Neuron (in vitro differentiated cells): Measurements from ENCODE around the gene PSMB11.

Experiments
- H2AFZ ChIP-seq: one replicate; pipeline ENCODE4 v1.6.1; 2013; ENCODE audit warnings: low read depth, mild to moderate bottlenecking, inconsistent platforms, low read length, moderate library complexity
- H3K27me3 ChIP-seq: one replicate; pipeline ENCODE4 v1.6.1; 2013; ENCODE audit warnings: low read length; ENCODE audit not compliant: insufficient read depth
- H3K36me3 ChIP-seq: one replicate; pipeline ENCODE4 v1.6.1; 2013; ENCODE audit warnings: low read length; ENCODE audit not compliant: insufficient read depth
- H3K4me1 ChIP-seq: one replicate; pipeline ENCODE4 v1.6.1; 2013; ENCODE audit warnings: low read length; ENCODE audit not compliant: insufficient read depth
- H3K4me3 ChIP-seq: 2 replicates; pipeline ENCODE4 v1.5.1; 2013; ENCODE audit warnings: mild to moderate bottlenecking, low read length, moderate library complexity
- H3K9me3 ChIP-seq: one replicate; pipeline ENCODE4 v1.6.1; 2013; ENCODE audit warnings: low read length

PSMB11 gene

DNA sequence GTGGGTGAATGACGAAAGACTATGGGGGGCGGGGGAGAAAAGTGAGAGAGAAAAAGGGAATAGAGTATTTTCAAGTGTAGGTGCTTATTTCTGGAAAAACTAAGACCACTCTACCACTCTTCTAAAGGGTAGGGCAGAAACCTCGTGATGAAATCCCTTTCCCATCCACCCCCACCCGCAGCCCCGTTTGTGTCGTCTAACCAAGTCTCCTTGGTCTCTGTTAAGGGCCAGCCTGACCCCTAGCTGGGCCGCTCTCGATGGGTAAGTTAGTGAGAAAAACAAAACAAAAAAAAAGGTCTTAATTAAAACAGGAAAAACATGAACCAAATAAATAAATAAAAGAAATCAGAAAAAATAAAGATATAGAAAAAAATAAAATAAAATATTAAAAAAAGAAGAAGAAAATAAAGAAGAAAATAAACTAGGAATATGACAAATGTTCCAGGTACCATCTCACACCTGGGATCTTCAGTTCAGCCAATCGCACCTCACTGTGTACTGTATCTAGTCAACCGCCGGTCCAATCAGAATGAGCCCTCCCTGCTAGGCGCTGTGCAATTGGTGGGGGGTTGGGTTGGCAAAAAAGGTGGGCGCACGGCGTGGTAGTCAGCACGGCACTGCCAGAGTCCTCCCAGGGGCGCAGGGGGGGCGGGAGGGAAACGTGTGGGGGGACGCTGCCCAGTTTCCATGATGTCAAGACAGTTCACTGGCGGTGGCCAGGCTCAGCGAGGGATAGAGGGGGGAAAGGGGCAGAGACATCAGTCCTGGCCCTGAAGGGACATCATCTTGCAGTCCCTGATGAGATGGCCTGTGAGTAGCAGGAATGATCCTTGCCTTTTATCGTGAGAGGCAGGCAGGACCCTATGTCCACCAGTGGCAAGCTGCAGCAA, 25.1 kb downstream of the PSMB11 start:
- H3K9me3 ChIP-seq = no peaks in the 10 kb centered on the region
- H3K27me3 ChIP-seq = no peaks in the 10 kb centered on the region
- peaks cover 69% of the 10 kb centered on the region for H3K36me3 ChIP-seq
- H3K4me3 ChIP-seq = no peak overlapping the region
- peaks cover 32% of the 10 kb centered on the region for H3K4me1 ChIP-seq
- no peak overlapping the region for H2AFZ ChIP-seq

DNA sequence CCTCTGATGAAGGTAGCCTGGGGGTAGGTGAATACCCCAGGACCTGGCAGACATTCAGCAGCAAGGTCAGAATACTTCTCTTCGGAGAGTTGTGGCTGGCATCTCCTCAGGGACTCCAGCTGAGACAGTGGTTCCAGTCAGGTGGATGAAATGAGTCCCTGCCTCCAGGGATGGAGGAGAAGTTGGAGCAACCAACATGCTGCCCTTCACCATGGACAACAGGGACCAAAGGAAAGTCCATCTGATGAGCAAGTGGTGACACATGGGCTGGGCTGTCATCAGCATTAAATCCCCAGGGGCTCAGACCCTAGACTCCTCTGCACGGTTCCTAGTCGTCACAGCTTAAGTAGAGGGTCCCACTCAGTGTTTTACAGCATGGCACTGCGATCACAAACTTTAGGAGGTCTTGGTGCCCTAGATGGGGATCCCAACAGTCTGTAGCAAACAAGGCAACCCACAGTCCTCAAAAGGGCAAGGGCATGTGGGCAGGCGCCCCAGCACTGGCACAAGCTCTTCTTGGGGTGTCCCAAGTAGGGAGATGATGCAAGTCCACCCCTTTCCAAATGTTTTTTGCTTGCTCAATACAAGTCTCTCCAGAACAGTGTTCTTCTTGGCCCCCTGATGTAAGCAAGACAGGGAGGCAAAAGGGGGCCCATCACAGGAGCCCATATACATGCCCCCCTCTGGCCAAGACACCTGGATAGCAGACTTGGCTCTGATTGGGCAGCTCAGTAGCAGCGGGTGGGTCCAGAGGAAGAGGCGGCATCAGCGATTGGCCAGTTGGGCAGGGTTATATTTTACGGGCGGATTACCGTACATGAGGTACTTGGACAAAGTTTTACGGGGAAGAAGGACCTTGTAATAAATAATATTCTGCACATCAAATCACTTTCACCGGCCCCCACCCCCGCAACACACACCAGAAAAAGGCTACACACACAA, 26.1 kb downstream of the PSMB11 start:
- peak overlapping the region; percentile 28 for H3K4me3 ChIP-seq
- peaks cover 67% of the 10 kb centered on the region for H3K36me3 ChIP-seq
- no peak overlapping the region for H2AFZ ChIP-seq
- H3K9me3 ChIP-seq = no peaks in the 10 kb centered on the region
- no peaks in the 10 kb centered on the region for H3K27me3 ChIP-seq
- H3K4me1 ChIP-seq = peaks cover 35% of the 10 kb centered on the region

DNA sequence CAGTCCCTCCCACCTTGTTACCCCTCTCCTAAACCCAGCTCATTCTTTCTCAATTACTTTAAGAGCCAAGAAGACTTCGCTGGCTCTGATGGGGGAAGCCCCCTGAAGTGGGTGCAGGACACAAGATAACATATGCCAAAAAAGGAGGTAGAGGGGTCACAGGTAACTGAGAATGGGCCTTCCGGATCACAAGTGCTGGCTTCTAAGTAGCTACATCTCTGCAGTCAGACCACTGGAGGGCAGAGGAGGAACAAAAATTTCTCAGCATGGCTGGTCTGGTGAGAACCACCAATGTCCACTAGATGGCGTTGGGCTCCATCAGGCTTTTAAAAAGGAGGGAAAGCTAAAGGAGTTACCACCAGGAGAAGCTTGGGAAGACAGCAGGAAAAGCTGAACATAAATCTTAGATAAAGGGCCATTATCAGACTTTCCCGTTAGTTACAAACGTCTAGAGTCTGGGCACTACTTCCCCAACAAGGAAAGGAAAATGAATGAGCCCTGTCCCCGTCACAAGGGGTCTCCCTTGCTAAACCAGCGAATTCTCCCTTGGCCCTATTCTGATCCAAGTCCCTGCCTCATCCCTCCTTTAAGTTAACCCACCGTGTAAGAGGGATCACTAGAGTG, 26.9 kb downstream of the PSMB11 start:
- Histone ChIP-seq H3K4me1 (peaks cover 35% of the 10 kb centered on the region), H2AFZ (no peak overlapping the region), H3K36me3 (peaks cover 59% of the 10 kb centered on the region), H3K9me3 (no peaks in the 10 kb centered on the region), H3K27me3 (no peaks in the 10 kb centered on the region), H3K4me3 (peak overlapping the region; percentile 28)

DNA sequence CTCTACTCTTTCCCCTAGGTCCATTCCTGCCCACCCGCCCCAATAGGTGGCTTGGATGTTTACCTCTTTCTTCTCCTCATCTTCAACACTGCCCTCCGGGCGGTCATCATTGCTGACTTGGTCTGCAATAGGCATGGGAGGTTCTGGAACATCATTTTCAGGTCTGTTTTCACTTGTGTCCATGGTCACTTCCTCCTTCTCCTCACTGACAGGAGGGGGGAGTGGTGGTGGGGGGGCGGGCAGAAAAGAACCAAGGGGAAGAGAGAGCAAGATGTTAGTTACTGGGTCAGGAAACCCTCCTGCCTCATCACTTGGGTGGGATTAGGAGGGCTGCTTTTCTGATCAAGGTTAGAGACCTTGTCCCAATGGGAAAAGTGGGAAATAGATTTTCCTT, 27.4 kb downstream of the PSMB11 start:
- Histone ChIP-seq H3K4me1 (peaks cover 35% of the 10 kb centered on the region), H3K27me3 (no peaks in the 10 kb centered on the region), H3K36me3 (peaks cover 55% of the 10 kb centered on the region), H3K4me3 (peak overlapping the region; percentile 21), H3K9me3 (no peaks in the 10 kb centered on the region), H2AFZ (no peak overlapping the region)

DNA sequence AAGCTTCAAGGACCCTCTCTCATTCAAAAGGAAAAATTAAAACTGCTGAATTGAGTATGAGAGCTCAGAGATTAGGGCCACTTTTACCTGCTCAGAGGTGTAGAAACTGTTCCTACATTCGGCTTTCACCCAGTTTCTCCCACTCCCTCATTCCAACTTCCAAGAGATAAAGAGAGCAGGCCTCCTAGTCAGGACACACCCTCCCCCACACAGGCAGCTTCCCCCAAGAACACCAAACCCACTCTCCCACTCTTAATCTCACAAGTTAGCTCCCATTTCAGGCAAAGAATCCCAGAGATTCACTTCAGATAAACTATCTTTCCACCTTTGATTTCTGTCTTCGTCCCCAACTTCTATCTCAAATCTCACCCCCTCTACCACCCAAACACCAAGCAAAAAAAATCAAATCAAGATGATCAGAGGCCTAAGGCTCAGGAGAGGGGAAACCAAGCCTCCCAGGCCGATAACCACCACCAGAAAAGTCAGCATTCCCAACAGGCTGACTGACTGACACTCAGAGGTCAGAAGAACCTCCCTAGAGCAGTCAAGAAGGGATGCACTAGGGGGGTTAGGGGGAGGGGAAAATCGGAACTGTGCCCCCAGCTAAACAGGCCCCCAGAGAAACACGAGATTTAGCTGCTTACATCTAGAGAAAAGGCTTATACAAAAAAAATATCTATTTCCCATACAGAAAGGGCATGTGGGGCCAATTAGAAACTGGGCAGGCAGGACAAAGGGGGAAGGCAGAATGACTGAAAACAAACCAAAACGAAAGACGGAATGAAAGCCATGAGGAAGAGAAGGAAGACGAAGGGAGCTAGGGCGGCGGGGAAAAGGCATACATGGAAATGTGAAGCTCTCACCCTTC, 28.5 kb downstream of the PSMB11 start:
- Histone ChIP-seq H3K27me3 (no peaks in the 10 kb centered on the region), H2AFZ (no peak overlapping the region), H3K4me3 (peak overlapping the region; percentile 93), H3K9me3 (no peaks in the 10 kb centered on the region), H3K36me3 (peaks cover 56% of the 10 kb centered on the region), H3K4me1 (peaks cover 35% of the 10 kb centered on the region)

DNA sequence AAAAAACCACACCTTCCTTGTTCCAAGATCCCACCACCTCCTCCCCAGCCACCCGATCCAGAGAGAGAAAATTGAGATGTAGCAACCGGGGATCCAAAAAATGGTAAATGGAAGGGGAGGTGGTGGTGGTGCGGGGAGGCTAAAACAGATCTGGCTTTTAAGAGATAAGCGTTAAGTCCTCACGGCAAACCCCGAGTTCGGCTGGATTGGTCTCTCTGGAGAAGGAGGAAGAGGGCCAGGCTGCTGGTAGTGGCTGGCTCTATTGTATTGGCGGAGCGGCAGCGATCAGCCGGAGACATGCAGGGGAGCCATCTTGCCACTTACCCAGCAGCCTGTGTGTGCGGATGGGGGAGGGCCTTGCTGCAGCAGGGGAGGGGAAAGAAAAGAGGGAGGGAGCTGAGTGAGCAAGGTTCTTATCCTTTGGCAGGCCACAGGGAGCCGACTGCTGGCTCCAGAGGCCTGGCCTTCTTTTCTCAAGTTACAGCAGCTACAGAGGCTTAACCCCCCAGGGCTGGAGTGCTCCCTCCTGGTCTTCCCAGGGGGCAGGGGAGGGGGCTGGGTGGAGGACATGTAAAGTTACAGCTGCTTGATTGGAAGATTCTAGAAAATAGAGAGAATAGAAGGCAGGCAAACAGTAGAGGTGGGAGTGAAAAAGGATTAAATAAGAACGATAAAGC, 29.4 kb downstream of the PSMB11 start:
- Histone ChIP-seq H3K4me3 (peak overlapping the region; percentile 93), H3K4me1 (peaks cover 35% of the 10 kb centered on the region), H3K9me3 (no peaks in the 10 kb centered on the region), H2AFZ (no peak overlapping the region), H3K27me3 (no peaks in the 10 kb centered on the region), H3K36me3 (peaks cover 55% of the 10 kb centered on the region)

DNA sequence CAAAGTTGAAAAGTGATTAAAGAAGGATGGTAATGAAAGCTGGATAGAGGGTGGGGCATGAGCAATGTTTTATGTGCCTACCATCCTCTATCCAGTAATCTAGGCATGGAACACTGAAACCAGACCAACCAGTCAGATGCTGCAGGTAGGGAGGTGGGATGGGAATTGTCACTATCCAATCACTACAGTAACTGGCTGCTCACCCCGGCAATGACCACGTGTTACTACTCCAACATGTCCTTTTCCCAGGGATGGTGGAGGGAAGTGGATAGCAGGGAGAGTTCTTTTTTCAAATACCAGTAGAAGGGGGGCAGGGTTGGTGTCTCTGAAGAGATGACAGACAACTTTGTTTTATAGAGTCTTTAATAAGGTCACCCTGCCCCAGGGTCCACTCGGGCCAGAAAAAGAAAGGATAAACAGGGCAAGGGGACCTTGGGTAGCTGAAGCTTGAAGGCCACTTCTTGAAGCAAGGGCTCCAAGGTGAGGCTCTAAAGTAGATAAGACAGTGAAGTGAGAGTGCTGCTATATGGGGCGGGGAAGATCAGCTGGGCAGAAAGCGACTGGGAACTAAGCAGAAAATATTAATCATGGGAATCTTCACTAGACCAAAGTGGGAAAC, 30.0 kb downstream of the PSMB11 start:
- H2AFZ ChIP-seq = no peak overlapping the region
- no peaks in the 10 kb centered on the region for H3K9me3 ChIP-seq
- peaks cover 35% of the 10 kb centered on the region for H3K4me1 ChIP-seq
- peaks cover 55% of the 10 kb centered on the region for H3K36me3 ChIP-seq
- H3K27me3 ChIP-seq = no peaks in the 10 kb centered on the region
- H3K4me3 ChIP-seq = peak overlapping the region; percentile 93

DNA sequence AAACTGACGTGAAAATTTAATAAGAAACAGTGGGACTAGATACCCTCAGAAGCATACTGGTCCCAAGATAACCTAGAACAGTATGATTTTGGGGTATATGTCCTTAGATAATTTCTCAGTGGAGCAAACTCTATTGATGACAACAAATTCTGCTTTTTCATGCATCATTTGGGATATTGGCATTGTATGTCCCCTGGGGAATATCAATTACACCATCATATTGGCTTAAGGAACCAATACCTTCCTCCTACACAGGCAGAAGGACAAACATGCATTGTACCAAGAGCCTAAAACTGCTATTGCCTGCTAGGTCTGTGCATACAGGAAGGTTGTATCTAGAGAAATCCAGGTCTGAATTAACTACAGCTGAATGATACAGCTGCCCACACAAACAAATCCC, 32.9 kb downstream of the PSMB11 start:
- Histone ChIP-seq H3K36me3 (peaks cover 61% of the 10 kb centered on the region), H3K4me1 (peaks cover 15% of the 10 kb centered on the region), H3K27me3 (no peaks in the 10 kb centered on the region), H2AFZ (no peak overlapping the region), H3K4me3 (no peak overlapping the region), H3K9me3 (no peaks in the 10 kb centered on the region)

DNA sequence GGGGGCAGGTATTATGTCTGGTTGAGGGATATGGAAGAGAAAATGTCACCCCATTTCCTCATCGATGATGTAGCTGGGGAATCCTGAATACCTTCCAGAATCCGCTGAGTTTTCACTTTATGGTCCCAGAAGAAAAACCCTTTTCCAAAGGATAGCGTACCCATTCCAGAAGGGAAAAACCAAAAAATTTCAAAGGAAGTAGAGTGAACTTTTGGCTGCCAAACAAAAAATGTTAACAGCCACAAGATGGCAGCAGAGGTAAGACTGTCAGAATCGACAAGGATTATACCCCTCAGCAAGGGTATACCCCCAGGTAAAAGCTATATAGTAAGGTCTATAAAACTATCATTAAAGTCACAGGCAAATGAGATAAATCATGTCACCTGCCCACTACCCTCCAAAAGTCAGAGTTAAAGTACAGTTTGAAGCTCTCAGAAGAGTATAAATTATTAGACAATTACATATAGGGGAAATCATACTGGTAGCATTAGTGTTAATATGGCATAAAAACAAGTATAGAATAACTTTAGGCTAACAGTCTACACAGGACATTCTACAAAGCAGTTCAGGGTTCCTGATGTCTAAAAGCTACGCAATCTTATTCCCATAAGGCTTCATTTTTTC, 34.9 kb downstream of the PSMB11 start:
- H3K4me3 ChIP-seq = no peak overlapping the region
- no peak overlapping the region for H2AFZ ChIP-seq
- no peaks in the 10 kb centered on the region for H3K27me3 ChIP-seq
- H3K36me3 ChIP-seq = peaks cover 81% of the 10 kb centered on the region
- no peaks in the 10 kb centered on the region for H3K9me3 ChIP-seq
- peaks cover 5% of the 10 kb centered on the region for H3K4me1 ChIP-seq

DNA sequence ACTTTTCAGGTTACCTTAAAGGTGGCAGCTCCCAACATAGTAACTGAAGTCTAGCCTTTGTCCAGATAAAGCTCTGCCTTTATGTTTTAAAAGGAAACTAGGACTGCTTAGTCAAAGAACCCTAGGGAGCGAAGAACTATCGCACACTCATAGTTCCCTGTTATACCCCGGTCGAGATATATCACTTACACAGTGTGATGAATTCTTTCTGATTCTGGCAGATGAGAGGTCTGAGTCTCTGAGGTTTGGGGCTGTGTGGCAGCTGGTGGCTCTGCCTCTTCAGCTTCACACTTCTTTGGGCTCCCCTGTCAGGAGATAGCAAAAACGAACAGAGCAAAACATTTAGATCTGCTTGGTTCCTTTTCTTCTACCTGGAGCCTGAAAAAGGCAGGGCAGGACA, 36.0 kb downstream of the PSMB11 start:
- no peaks in the 10 kb centered on the region for H3K4me1 ChIP-seq
- H3K9me3 ChIP-seq = no peaks in the 10 kb centered on the region
- no peak overlapping the region for H3K4me3 ChIP-seq
- peaks cover 78% of the 10 kb centered on the region for H3K36me3 ChIP-seq
- H2AFZ ChIP-seq = no peak overlapping the region
- no peaks in the 10 kb centered on the region for H3K27me3 ChIP-seq

DNA sequence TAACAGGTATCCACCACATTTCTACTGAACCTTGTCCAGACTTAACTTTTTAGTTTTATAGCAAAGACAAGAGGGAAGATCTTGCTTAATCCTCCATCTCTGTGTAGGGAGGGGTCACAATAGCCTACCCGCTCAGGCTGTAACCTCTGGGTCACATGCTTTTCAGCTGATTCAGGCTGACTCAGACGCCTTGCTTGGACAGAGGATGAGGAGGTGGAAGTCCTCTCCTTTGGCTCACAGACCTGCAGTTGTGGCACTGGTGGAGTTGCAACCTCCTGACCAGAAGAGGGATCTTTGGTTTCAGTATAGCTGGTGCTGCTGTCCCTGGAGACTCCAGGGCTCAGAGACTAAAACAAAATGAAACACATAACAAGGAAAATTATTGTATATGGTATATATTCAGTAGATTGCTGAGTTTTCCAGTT, 36.7 kb downstream of the PSMB11 start:
- H3K4me1 ChIP-seq = no peaks in the 10 kb centered on the region
- no peaks in the 10 kb centered on the region for H3K27me3 ChIP-seq
- no peak overlapping the region for H2AFZ ChIP-seq
- H3K36me3 ChIP-seq = peaks cover 82% of the 10 kb centered on the region
- no peaks in the 10 kb centered on the region for H3K9me3 ChIP-seq
- no peak overlapping the region for H3K4me3 ChIP-seq
